ENCODE results near the gene HNRNPH2. TPM values are rescaled to one million over a fixed set of nuclear protein-coding genes. Genes with fewer than 3 reads are reported as not detected.

HNRNPH2 gene
- total and polyA plus RNA-seq, 9 of the 15 experiments (the other 6 are each of a cell fraction or from before 2014, with no cell fraction given), result 40.0 to 130 (median 60.3) TPM

- no peak for DNase-seq (ENCODE audit: extremely low read depth in 1 of 4, low spot score in 3 of 4)
- WGBS (ENCODE audit: insufficient coverage, low coverage, missing lambda C conversion rate), result 2% methylated on average over 9 of the region's 15 CpGs
- no TSS peak for BruUV-seq (replicated peaks)
- no peaks in the 10 kb centered on the region for H3K27me3 ChIP-seq (ENCODE audit: control insufficient read depth in 2 of 2, insufficient read depth in 2 of 2, low read length in 2 of 2)
- H3K36me3 ChIP-seq (ENCODE audit: control insufficient read depth, insufficient read depth, low read length), result peaks cover 24% of the 10 kb centered on the region; the same call in 2 of the 3 replicates
- H3K9me1 ChIP-seq (ENCODE audit: control insufficient read depth, insufficient read depth, low read length), result no peaks in the 10 kb centered on the region
- peak overlapping the region; percentile 97 for H3K27ac ChIP-seq (ENCODE audit: extremely low read depth, low read depth, low read length)
- no peak for FAIRE-seq
- ChIA-PET POLR2A (interaction anchor here (0.7 to 1.9 kb wide), 4 partner anchors 10 to 1658 kb away, joined by 3 to 20 read pairs (median 8); partner anchors contain the start of gene RPL36A), CTCF (ENCODE audit: low intra/inter-chr PET ratio) (no interaction called here)
- H3K9ac ChIP-seq (ENCODE audit: insufficient read depth in 1 of 2, low read depth in 2 of 2, low read length in 2 of 2), result peak overlapping the region; percentile 92
- no peaks in the 10 kb centered on the region for H3K9me3 ChIP-seq (replicated peaks; ENCODE audit: control insufficient read depth, insufficient read depth, low read depth, low read length)
- H3K4me3 ChIP-seq, result peak overlapping the region; percentile 71
- no peaks in the 10 kb centered on the region for H4K20me1 ChIP-seq (replicated peaks; ENCODE audit: control insufficient read depth, insufficient read depth, low read length)
- H3K79me2 ChIP-seq (ENCODE audit: control insufficient read depth, insufficient read depth, low read length), result peaks cover 72% of the 10 kb centered on the region
- intact Hi-C loops (cut with micrococcal nuclease) (loop anchor here (5.0 kb wide), 1 partner anchor 60 kb away; the partner anchor contains the start of gene TIMM8A), in situ Hi-C loops (cut with MboI) (no loop called here)
- no peaks in the 10 kb centered on the region; a peak in 1 of 5 replicates for H3K4me1 ChIP-seq (replicated peaks in 1 of 2; ENCODE audit: control insufficient read depth in 2 of 2, insufficient read depth in 2 of 2, low read length in 2 of 2)
- H3K4me2 ChIP-seq (ENCODE audit: insufficient read depth, low read length), result peak overlapping the region; percentile 94
- ATAC-seq, result peak; percentile 20
- H2AFZ ChIP-seq (ENCODE audit: low read depth, low read length), result peak overlapping the region; percentile 89
- TF ChIP-seq HES1 (IDR thresholded peaks at IDR 0.05; ENCODE audit: low read depth) (no peak), STAT5B (CRISPR knock-in tag; IDR thresholded peaks at IDR 0.05) (no peak), NCOA4 (IDR thresholded peaks at IDR 0.05; ENCODE audit: partially characterized antibody) (no peak), SAP30 (IDR thresholded peaks at IDR 0.05; ENCODE audit: borderline replicate concordance, insufficient read depth, low read depth, low read length, poor library complexity, severe bottlenecking) (no peak), HDAC1 (IDR thresholded peaks at IDR 0.05) (peak in 1 of 2 experiments; percentile 43; a peak in 1 of 4 replicates), NELFE (IDR thresholded peaks at IDR 0.05; ENCODE audit: insufficient read depth, insufficient read length) (no peak), ZNF780A (CRISPR knock-in tag; IDR thresholded peaks at IDR 0.05) (no peak), SUPT5H (IDR thresholded peaks at IDR 0.05) (peak; percentile 2; the same call in 1 of the 2 replicates), NFIC (IDR thresholded peaks at IDR 0.05) (0 out of 2 replicates have a peak, but pooled peaks have one; percentile 4), ZFP1 (CRISPR knock-in tag; IDR thresholded peaks at IDR 0.05) (peak; percentile 72; the same call in 1 of the 2 replicates), ZNF644 (tag; IDR thresholded peaks at IDR 0.05; ENCODE audit: low read depth) (no peak), ARID2 (IDR thresholded peaks at IDR 0.05) (0 out of 2 replicates have a peak, but pooled peaks have one; percentile 5), E2F5 (CRISPR knock-in tag; IDR thresholded peaks at IDR 0.05) (no peak)
- TF ChIP-seq, protein P1, sequence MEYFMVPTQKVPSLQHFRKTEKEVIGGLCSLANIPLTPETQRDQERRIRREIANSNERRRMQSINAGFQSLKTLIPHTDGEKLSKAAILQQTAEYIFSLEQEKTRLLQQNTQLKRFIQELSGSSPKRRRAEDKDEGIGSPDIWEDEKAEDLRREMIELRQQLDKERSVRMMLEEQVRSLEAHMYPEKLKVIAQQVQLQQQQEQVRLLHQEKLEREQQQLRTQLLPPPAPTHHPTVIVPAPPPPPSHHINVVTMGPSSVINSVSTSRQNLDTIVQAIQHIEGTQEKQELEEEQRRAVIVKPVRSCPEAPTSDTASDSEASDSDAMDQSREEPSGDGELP (CRISPR knock-in tag; IDR thresholded peaks at IDR 0.05; ENCODE audit: borderline replicate concordance), result no peak
- TF ChIP-seq, protein P2, sequence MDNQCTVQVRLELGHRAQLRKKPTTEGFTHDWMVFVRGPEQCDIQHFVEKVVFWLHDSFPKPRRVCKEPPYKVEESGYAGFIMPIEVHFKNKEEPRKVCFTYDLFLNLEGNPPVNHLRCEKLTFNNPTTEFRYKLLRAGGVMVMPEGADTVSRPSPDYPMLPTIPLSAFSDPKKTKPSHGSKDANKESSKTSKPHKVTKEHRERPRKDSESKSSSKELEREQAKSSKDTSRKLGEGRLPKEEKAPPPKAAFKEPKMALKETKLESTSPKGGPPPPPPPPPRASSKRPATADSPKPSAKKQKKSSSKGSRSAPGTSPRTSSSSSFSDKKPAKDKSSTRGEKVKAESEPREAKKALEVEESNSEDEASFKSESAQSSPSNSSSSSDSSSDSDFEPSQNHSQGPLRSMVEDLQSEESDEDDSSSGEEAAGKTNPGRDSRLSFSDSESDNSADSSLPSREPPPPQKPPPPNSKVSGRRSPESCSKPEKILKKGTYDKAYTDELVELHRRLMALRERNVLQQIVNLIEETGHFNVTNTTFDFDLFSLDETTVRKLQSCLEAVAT (IDR thresholded peaks at IDR 0.05), result 0 out of 4 replicates have a peak, but pooled peaks have one; percentile 36 to 52
- TF ChIP-seq, protein P3, sequence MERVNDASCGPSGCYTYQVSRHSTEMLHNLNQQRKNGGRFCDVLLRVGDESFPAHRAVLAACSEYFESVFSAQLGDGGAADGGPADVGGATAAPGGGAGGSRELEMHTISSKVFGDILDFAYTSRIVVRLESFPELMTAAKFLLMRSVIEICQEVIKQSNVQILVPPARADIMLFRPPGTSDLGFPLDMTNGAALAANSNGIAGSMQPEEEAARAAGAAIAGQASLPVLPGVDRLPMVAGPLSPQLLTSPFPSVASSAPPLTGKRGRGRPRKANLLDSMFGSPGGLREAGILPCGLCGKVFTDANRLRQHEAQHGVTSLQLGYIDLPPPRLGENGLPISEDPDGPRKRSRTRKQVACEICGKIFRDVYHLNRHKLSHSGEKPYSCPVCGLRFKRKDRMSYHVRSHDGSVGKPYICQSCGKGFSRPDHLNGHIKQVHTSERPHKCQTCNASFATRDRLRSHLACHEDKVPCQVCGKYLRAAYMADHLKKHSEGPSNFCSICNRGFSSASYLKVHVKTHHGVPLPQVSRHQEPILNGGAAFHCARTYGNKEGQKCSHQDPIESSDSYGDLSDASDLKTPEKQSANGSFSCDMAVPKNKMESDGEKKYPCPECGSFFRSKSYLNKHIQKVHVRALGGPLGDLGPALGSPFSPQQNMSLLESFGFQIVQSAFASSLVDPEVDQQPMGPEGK (CRISPR knock-in tag; IDR thresholded peaks at IDR 0.05; ENCODE audit: borderline replicate concordance), result no peak
Measured at GRCh38 chrX:101407167-101407747, 765 bp upstream of the HNRNPH2 start.

All from K562 (cell line).